Natural killer cell (primary cell): ENCODE data around the gene WNT2B. TPM values are rescaled to one million over a fixed set of nuclear protein-coding genes. Genes with fewer than 3 reads are reported as not detected.
"Not testable (repeated sequence)": the region's sequence is repeated elsewhere in the genome, so short reads cannot be mapped to it uniquely, and the experiment has no call there.

Experiments
- ATAC-seq, 3 donors: fragments of 150-1000 bp in 2 of 3; fragments of 200-7000 bp in 1 of 3; cut with Tn5 transposase; 1 replicate in 1 of 3; 2 replicates in 2 of 3; pipeline ENCODE4 v1.10.0; 2021; ENCODE audit warnings: mild to moderate bottlenecking in 2 of 3, moderate library complexity in 2 of 3
- DNase-seq, 2 donors: peaks; one replicate each; pipeline versions ENCODE4 v3.0.0 to v3.0.0-alpha.2; 2013 to 2021; ENCODE audit warnings: mixed read lengths in 1 of 2
- H3K27ac ChIP-seq: one replicate; pipeline ENCODE4 v1.5.1; 2013; ENCODE audit warnings: mild to moderate bottlenecking, low read length
- H3K27me3 ChIP-seq: one replicate; pipeline ENCODE4 v1.6.1; 2013; ENCODE audit warnings: low read length; ENCODE audit not compliant: control insufficient read depth, insufficient read depth
- H3K36me3 ChIP-seq: one replicate; pipeline ENCODE4 v1.6.1; 2013; ENCODE audit warnings: low read length; ENCODE audit not compliant: control insufficient read depth, insufficient read depth
- H3K4me1 ChIP-seq: one replicate; pipeline ENCODE4 v1.6.1; 2013; ENCODE audit warnings: low read length; ENCODE audit not compliant: control insufficient read depth, insufficient read depth
- H3K4me3 ChIP-seq: one replicate; pipeline ENCODE4 v1.5.1; 2013; ENCODE audit warnings: low read length
- H3K9me3 ChIP-seq: one replicate; pipeline ENCODE4 v1.6.1; 2013; ENCODE audit warnings: low read length; ENCODE audit not compliant: control insufficient read depth, insufficient read depth
- H3K27ac Mint-ChIP-seq, 2 donors: one replicate each; pipeline ENCODE4 v1.8.0; 2022; ENCODE audit warnings: mild to moderate bottlenecking in 2 of 2, mixed read lengths in 2 of 2, moderate library complexity in 1 of 2
- H3K27me3 Mint-ChIP-seq, 2 donors: one replicate each; pipeline ENCODE4 v1.8.0; 2022; ENCODE audit warnings: low read depth in 2 of 2, mixed read lengths in 2 of 2
- H3K36me3 Mint-ChIP-seq: one replicate; pipeline ENCODE4 v1.8.0; 2022; ENCODE audit warnings: mixed read lengths
- H3K4me1 Mint-ChIP-seq, 2 donors: one replicate each; pipeline ENCODE4 v1.8.0; 2022; ENCODE audit warnings: mixed read lengths in 2 of 2
- H3K4me3 Mint-ChIP-seq: one replicate; pipeline ENCODE4 v1.8.0; 2022; ENCODE audit warnings: mild to moderate bottlenecking, moderate library complexity, mixed read lengths
- H3K9me3 Mint-ChIP-seq, 2 donors: one replicate each; pipeline ENCODE4 v1.8.0; 2022; ENCODE audit warnings: mixed read lengths in 2 of 2
- WGBS: methylation state at CpG from one replicate; pipeline ENCODE4 v1.1.7; 2013; ENCODE audit warnings: missing lambda C conversion rate; ENCODE audit not compliant: insufficient coverage; 5-methylcytosine and 5-hydroxymethylcytosine counted together
- intact Hi-C: fragments of 100-400 bp; cut with micrococcal nuclease; formaldehyde crosslinking; loops from one replicate; pipeline ENCODE4 v1.14.2; 2022
- total RNA-seq, 4 donors: library from RNA; stranded (reverse); fragments of 120-200 nt in 1 of 4; gene quantifications; one replicate each; pipeline versions ENCODE4 v1.2.3 to v1.2.4, GENCODE V29; 2013 to 2022
- TF ChIP-seq, protein P1 (sequence below): fragments of 200-600 bp; IDR thresholded peaks from one replicate; pipeline ENCODE4 v1.8.0; 2022; ENCODE audit warnings: antibody characterized with exemption

WNT2B gene
- total RNA-seq, 3 donors from 2014 or later (not counting 1 experiment from before 2014, with no cell fraction given) = 0.16 to 0.20 (median 0.18) TPM

DNA sequence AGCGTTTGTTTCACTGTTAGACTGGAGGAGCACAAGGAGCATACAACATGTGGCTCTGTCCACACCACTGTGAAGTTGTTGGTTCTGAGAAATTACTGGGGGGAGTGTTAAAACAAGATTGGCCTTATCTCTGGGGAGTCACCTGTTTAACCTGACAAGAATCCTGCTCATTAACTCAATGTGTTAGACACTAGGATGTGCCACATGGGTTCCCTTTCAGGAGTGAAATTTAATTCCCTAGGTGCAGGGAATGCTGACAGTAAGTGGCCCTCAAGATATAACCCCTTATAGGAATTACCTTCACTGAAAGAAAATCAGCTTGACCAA is 45.8 kb upstream of the WNT2B start:
- WGBS = 33% methylated on average over 1 of the region's 1 CpG
- H3K27me3 Mint-ChIP-seq = peaks cover 29 to 31% of the 10 kb centered on the region in 2 donors
- no peak for DNase-seq
- TF ChIP-seq, protein P1, sequence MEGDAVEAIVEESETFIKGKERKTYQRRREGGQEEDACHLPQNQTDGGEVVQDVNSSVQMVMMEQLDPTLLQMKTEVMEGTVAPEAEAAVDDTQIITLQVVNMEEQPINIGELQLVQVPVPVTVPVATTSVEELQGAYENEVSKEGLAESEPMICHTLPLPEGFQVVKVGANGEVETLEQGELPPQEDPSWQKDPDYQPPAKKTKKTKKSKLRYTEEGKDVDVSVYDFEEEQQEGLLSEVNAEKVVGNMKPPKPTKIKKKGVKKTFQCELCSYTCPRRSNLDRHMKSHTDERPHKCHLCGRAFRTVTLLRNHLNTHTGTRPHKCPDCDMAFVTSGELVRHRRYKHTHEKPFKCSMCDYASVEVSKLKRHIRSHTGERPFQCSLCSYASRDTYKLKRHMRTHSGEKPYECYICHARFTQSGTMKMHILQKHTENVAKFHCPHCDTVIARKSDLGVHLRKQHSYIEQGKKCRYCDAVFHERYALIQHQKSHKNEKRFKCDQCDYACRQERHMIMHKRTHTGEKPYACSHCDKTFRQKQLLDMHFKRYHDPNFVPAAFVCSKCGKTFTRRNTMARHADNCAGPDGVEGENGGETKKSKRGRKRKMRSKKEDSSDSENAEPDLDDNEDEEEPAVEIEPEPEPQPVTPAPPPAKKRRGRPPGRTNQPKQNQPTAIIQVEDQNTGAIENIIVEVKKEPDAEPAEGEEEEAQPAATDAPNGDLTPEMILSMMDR = no peak
- Histone ChIP-seq H3K27me3 (no peaks in the 10 kb centered on the region), H3K4me3 (no peak overlapping the region), H3K27ac (no peak overlapping the region), H3K4me1 (peaks cover 13% of the 10 kb centered on the region), H3K9me3 (no peaks in the 10 kb centered on the region), H3K36me3 (no peaks in the 10 kb centered on the region)
- intact Hi-C loops = no loop called here
- H3K9me3 Mint-ChIP-seq = no peaks in the 10 kb centered on the region
- ATAC-seq = no peak
- H3K4me3 Mint-ChIP-seq = no peak overlapping the region
- no peak overlapping the region for H3K27ac Mint-ChIP-seq
- H3K36me3 Mint-ChIP-seq = no peaks in the 10 kb centered on the region
- H3K4me1 Mint-ChIP-seq = peaks cover 7 to 16% of the 10 kb centered on the region in 2 donors

DNA sequence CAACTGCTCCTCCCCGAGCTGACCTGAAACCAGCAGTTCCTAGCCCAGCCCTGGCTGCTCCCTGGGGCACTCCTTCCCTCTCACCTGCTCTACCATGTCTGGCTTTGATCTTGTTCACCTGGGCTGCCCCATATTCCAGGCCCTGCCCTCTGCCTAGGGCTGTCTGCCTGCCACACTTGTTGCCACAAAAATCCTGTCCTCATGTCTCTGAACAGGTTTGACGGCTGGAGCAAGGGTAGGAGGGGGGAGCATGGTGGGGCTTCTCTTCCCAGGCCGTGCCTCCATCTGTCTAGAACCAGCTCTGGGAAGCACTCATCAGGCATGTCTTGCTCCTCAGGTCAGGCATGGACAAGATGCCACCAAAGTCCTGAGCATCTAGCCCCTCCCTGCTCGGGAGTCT is 44.3 kb upstream of the WNT2B start:
- no peak overlapping the region for H3K27ac ChIP-seq
- DNase-seq = no peak
- H3K27ac Mint-ChIP-seq = no peak overlapping the region

DNA sequence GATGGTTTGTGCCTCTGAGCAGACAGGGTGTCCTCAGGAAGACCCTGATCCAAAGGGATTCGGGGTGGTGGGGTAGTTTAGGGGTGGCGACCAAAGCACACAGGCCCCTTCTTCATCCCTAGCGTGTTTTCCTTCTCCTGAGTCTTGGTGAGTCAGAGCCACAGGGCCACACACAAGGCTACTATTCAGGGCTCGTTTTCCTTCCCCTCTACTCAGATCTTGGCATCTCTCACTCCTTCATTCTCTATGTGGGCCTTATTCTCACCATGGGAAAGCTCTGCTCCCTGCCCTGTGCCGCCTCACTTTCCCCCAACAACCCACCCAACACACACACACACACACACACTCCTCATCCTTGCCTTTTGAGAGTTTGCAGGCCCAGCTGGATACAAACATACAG is 43.6 kb upstream of the WNT2B start:
- ATAC-seq = no peak
- Histone ChIP-seq H3K27ac (no peak overlapping the region), H3K36me3 (no peaks in the 10 kb centered on the region), H3K4me3 (no peak overlapping the region), H3K27me3 (no peaks in the 10 kb centered on the region), H3K4me1 (peaks cover 13% of the 10 kb centered on the region), H3K9me3 (no peaks in the 10 kb centered on the region)
- no peak for DNase-seq
- H3K4me3 Mint-ChIP-seq = no peak overlapping the region
- H3K36me3 Mint-ChIP-seq = no peaks in the 10 kb centered on the region
- peaks cover 26 to 51% of the 10 kb centered on the region in 2 donors for H3K27me3 Mint-ChIP-seq
- TF ChIP-seq, protein P1 = no peak
- H3K4me1 Mint-ChIP-seq = peaks cover 7 to 16% of the 10 kb centered on the region in 2 donors
- 91% methylated on average over 5 of the region's 5 CpGs for WGBS
- H3K9me3 Mint-ChIP-seq = no peaks in the 10 kb centered on the region
- H3K27ac Mint-ChIP-seq = peak overlapping the region in 1 of 2 donors; percentile 7
- intact Hi-C loops = no loop called here

More for the DNA sequence above, 44.3 kb upstream of the WNT2B start:
- Histone ChIP-seq H3K9me3 (no peaks in the 10 kb centered on the region), H3K4me1 (peaks cover 13% of the 10 kb centered on the region), H3K36me3 (no peaks in the 10 kb centered on the region), H3K4me3 (no peak overlapping the region), H3K27me3 (no peaks in the 10 kb centered on the region)
- 80% methylated on average over 4 of the region's 4 CpGs for WGBS
- no peak for ATAC-seq
- Mint-ChIP-seq H3K9me3 (no peaks in the 10 kb centered on the region), H3K4me1 (peaks cover 7 to 16% of the 10 kb centered on the region in 2 donors), H3K4me3 (no peak overlapping the region), H3K36me3 (no peaks in the 10 kb centered on the region), H3K27me3 (peaks cover 29 to 46% of the 10 kb centered on the region in 2 donors)
- intact Hi-C loops = no loop called here
- TF ChIP-seq, protein P1 = no peak

DNA sequence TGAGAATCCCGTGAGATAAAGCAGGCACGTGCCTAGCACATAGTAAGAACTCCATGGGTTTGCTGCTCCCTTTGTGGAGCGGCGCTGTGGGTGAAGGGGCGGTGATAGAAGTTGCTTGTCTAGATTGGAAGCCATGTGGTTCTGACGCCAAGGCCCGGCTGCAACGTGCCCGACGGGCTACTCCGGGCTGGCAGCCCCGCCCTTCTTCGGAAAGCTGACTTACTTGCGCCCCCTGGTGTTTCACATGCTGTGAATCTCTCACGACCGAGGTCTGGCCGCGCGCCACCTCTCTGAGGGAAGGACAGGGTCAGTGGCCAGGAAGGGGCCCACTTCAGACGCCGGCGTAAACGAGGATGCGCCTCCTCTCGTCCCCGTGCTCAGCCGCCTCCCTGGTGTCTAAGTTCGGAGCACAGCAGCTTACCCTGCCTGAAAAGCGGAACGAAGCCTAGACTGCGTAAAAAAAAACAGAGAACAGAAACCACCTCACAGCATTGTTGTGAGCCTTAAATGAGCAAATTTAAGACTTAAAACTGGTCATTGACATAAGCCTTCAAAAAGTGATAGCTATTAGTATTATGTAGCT is 42.6 kb upstream of the WNT2B start:
- WGBS = 3% methylated on average over 31 of the region's 31 CpGs
- peaks cover 31 to 52% of the 10 kb centered on the region in 2 donors for H3K27me3 Mint-ChIP-seq
- no peaks in the 10 kb centered on the region for H3K36me3 Mint-ChIP-seq
- peaks cover 7 to 16% of the 10 kb centered on the region in 2 donors for H3K4me1 Mint-ChIP-seq
- ATAC-seq (peak; percentile 88 to 98 (median 97)), DNase-seq (peak; percentile 72 to 93)
- peak overlapping the region; percentile 7 to 55 for H3K27ac Mint-ChIP-seq
- H3K4me3 ChIP-seq = peak overlapping the region; percentile 27
- no peaks in the 10 kb centered on the region for H3K27me3 ChIP-seq
- no peak overlapping the region for H3K27ac ChIP-seq
- no peaks in the 10 kb centered on the region for H3K36me3 ChIP-seq
- intact Hi-C loops = loop anchor here (1.0 kb wide), 1 partner anchor 75 kb away; no protein-coding TSS in a partner anchor
- peak overlapping the region; percentile 86 for H3K4me3 Mint-ChIP-seq
- H3K9me3 ChIP-seq = no peaks in the 10 kb centered on the region
- TF ChIP-seq, protein P1 = peak; percentile 79
- peaks cover 13% of the 10 kb centered on the region for H3K4me1 ChIP-seq
- no peaks in the 10 kb centered on the region for H3K9me3 Mint-ChIP-seq

DNA sequence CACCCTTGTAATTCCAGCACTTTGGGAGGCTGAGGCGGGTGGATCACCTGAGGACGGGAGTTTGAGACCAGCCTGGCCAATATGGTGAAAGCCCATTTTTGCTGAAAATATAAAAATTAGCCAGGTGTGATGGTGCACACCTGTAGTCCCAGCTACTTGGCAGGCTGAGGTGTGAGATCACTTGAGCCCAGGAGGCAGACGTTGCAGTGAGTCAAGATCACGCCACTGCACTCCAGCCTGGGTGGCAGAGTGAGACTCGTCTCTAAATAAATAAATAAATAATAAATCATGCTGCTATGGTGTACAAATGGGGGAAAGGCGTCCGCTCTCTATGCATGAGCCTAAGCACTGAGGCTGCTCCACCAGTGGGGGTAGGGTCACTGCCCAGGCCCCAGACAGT is 38.4 kb upstream of the WNT2B start:
- H3K4me1 ChIP-seq = peaks cover 13% of the 10 kb centered on the region
- H3K9me3 Mint-ChIP-seq, DNase-seq, intact Hi-C loops, ATAC-seq, H3K4me3 Mint-ChIP-seq, H3K27me3 ChIP-seq, H3K36me3 ChIP-seq, H3K4me3 ChIP-seq, H3K36me3 Mint-ChIP-seq, H3K27ac ChIP-seq, H3K27ac Mint-ChIP-seq, H3K9me3 ChIP-seq: not testable (repeated sequence)
- peaks cover 27 to 60% of the 10 kb centered on the region in 2 donors for H3K27me3 Mint-ChIP-seq
- 95% methylated on average over 4 of the region's 7 CpGs for WGBS
- H3K4me1 Mint-ChIP-seq = peaks cover 7 to 16% of the 10 kb centered on the region in 2 donors
